GF-D8 (cell line): ENCODE measurements around the gene TMEM45B.
"Not testable (repeated sequence)": the region's sequence is repeated elsewhere in the genome, so short reads cannot be mapped to it uniquely, and the experiment has no call there.

Experiments
- DNase-seq: peaks from one replicate; lab custom pipeline; 2025; lab: John Stamatoyannopoulos, UW

The TMEM45B gene

DNA sequence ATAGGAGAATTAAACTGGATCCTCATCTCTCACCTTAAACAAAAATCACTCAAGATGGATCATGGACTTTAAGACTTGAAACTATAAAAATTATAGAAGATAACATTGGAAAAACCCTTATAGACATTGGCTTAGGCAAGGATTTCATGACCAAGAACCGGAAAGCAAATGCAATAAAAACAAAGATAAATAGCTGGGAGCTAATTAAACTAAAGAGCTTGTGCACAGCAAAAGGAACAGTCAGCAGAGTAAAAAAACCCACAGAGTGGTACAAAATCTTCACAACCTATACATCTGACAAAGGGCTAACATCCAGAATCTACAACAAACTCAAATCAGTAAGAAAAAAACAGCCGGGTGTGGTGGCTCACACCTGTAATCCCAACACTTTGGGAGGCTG, 7.4 kb upstream of the TMEM45B start:
- DNase-seq = not testable (repeated sequence)

DNA sequence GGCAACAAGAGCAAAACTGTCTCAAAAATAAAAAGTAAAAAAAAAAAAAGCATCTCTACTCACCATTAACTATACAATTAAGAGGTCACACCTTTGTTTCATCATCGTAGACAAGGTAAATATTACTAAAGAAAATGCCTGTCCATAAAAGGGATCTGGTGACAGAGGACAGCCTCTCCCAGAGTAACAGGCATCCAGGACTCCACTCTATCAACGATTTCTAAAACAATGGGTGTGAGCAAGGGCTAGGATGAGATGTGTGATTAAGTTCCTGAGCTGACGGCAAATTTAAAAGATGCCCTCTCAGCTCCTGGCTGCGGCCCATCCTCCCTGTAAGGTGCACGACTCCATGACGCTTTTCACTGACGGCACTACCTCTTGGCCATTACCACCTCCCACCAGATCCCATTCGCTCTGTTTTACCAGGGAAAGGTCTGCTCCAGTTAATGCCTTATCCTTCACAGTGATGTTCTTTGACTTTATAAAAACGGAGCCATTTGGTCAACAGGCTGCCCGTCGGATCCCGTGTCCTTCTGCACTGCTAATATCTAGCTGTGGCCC, 2.3 kb upstream of the TMEM45B start:
- no peak for DNase-seq

- DNase-seq = peak; percentile 31
Observed at GRCh38 chr11:129814244-129815014, 1.2 kb upstream of the TMEM45B start.

- no peak for DNase-seq
Observed at GRCh38 chr11:129817534-129818051, 1.9 kb downstream of the TMEM45B start.

DNA sequence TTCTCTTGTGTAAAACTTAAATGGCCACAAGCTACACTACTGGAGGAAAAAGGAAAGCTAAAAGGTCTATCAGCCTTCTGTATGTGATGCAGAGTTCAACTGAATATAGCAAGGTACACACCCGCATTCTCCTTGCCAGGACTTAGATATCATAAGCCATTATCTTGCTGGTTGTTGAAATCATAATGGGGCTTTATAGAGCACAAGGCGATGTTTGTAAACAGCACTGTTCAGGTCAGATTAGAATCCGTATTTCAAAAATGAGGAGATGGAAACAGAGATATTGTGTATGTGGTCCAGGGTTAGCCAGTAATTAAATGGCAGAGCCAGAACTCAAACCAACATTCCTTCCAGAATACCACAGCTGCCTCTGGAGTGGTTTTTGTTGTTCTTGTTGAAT, 2.6 kb downstream of the TMEM45B start:
- not testable (repeated sequence) for DNase-seq

DNA sequence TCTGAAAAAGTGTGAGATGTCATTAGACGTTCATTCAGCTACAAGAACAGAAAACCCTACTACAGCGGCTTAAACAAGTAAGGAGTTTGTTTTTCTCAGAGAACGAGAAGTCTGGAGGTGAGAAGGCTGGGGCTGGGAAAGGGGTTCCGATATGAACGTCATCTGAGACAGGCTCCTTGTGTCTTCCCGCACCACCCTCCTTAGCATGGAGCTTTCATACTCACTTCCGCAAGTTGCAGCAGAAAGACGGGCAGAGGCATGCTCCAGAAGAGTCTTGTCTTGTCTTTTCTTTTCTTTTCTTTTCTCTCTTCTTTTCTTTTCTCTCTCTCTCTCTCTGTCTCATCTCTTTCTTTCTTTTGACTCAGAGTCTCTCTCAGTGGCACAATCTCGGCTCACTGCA, 3.6 kb downstream of the TMEM45B start:
- no peak for DNase-seq

DNA sequence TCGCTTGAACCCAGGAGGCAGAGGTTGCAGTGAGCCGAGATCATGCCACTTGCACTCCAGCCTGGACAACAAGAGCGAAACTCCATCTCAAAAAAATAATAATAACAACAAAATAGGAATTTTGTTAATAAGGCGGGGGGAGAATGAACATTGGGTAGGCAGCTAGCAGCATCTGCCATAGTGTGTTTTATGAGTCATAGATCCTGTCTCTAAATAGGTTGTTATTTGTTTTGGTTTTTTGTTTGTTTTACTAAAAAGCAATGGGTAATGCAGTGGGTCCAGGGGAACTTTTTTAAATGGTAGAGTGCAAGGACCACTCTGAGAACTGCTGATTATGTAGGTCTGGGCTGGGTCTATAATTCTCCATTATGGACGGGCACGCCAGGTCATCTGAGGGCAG, 4.6 kb downstream of the TMEM45B start:
- DNase-seq = not testable (repeated sequence)

DNA sequence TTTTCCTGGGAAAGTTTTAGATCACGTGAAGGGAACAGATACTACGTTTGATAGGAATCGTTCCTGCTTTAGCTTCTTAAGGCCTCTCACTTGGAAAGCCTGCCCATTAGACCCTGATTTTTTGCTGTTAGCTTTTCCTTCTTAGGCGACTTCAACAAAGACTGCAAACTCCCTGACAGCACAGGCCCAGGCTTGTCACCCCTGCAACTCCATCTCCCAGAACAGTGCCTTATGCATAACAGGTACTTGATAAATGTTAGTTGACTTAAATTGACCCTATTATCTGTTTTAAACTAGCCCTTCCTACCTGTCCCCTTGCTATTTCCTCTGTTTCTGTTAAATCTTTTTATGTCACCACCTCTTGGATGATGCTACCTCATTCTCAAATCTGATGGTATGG, 7.6 kb downstream of the TMEM45B start:
- not testable (repeated sequence) for DNase-seq

GRCh38 chr11:129823799-129824198, 8.2 kb downstream of the TMEM45B start:
- not testable (repeated sequence) for DNase-seq

DNA sequence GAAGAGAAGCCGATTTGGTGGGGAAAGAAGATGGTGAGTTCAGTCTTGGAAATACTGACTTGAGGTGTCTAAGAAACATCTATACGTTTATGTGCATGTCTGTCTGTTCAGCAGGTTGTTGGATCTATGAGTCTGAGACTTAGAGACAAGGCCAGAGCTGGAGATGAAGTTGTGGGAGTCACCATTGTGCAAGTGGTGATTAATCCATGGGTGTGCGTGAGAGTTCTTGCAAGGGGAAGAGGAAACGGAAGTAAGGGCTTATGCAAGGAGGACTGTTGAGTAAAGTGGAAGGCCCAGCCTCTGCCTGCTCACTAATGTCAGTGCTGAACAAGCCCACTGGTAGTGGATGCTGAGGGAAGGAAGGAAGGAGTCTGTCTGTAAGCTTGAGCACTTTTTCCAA, 9.7 kb downstream of the TMEM45B start:
- DNase-seq = peak; percentile 100

DNA sequence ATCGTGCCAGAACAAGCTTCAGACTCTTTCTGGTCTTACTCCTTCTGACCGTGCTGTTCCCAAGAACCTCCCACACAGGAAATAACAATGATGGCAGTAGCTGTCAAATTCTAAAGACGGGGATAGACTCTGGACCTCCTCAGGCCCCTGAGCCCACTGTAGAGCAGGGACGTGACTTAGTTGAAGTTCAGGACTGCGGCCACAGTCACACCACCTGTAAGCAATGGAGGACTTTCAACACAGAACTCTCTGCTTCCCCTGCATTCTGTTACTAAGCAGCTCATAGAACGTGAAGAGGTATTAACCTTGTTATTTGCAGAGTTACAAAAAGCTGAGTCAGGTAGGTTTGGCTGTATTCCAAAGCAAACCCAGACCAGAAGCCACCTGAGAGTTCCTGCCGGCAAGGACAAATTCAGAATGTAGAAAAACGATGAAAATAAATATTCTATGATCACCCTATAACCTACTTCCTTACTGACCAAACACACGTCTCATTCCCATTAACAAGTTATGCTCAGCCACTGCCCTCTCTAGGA, 12.7 kb downstream of the TMEM45B start:
- DNase-seq = peak; percentile 69

- DNase-seq = not testable (repeated sequence)
Observed at GRCh38 chr11:129829497-129829896, 13.8 kb downstream of the TMEM45B start.

DNA sequence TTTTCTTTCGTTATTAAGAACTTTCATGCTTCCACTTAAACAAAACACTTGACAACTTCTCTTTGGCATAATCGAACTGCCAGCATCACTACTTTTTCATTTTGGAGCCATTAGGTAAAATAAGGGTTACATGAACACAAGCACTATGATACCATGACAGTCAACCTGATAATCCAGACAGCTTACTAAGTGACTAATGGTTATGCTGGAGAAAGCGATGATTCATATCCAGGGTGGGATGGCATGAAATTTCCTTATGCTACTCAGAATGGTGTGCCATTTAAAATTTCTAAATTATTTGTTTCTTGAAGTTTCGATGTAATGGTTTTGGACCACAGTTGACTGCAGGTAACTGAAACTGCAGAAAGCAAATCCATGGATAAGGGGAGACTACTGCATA, 15.6 kb downstream of the TMEM45B start:
- DNase-seq = not testable (repeated sequence)

GRCh38 chr11:129833260-129833659, 17.6 kb downstream of the TMEM45B start:
- DNase-seq = not testable (repeated sequence)

- DNase-seq = not testable (repeated sequence)
Observed at GRCh38 chr11:129836423-129836891, 20.8 kb downstream of the TMEM45B start.

DNA sequence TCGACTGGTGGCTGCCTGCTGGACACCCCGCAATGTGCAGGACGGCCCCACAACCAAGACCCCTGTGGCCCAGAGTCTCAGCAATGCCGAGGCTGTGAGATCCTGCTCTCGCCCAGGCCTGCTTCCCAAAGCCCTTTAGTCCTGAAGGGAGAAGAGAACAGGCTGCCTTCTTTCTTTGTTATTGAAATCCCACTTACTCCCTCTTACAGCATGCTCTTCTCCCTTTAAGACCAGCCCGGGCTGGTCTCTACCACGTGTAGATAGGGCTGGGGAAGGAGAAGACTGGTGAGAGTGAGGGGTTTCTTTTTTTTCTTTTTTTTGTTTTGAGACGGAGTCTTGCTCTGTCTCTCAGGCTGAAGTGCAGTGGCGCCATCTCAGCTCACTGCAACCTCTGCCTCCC, 21.3 kb downstream of the TMEM45B start:
- no peak for DNase-seq

GRCh38 chr11:129840236-129840635, 24.6 kb downstream of the TMEM45B start:
- peak; percentile 39 for DNase-seq

GRCh38 chr11:129842138-129842537, 26.5 kb downstream of the TMEM45B start:
- DNase-seq = no peak

GRCh38 chr11:129846508-129847335, 31.1 kb downstream of the TMEM45B start:
- no peak for DNase-seq

- DNase-seq = not testable (repeated sequence)
Observed at GRCh38 chr11:129847361-129847760, 31.7 kb downstream of the TMEM45B start.

DNA sequence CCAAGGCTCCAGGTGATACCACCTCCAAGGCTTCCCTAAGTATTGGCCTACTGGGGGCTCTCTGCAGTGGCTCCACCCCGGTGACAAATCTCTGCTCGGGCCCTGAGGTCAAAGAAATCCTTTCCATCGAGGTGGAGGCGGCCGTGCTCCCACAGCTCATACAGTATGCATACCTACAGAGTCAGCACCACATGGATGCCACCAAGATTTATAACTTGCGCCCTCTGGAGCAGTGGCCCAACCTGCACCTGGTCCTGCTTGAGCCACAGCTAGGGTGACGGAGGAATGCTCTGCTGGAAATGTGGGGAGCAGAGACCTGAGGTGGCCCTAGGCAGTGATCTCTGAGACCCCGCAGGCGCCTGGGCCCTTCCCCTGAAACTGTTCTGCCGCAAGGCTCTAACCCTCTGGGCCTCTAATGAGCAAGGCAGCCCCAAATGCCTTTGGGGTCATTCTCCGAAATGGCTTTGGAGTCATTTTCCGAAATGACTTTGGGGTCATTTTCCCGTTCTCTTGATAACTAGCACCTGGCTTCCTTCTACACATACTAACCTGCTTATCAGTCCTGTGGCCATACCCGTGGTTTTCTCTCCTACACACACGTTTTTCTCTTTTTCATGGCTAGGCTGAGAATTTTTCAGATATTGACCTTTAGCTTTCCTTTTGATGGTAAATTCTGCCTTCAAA, 33.9 kb downstream of the TMEM45B start:
- DNase-seq = no peak
